Esophagus muscularis mucosa (tissue), 4 donors: ENCODE data around the gene ZC2HC1B. TPM values are rescaled to one million over a fixed set of nuclear protein-coding genes. Genes with fewer than 3 reads are reported as not detected.
"Not testable (repeated sequence)": the region's sequence is repeated elsewhere in the genome, so short reads cannot be mapped to it uniquely, and the experiment has no call there.

Source experiments
- DNase-seq: peaks from one replicate; pipeline ENCODE4 v3.0.0-alpha.2; 2017; ENCODE audit errors: extremely low spot score
- H3K27ac ChIP-seq, 4 donors: fragments of 200-600 bp; sonication (generic); replicated peaks in 1 of 4; 1 replicate in 3 of 4; 2 replicates in 1 of 4; pipeline ENCODE4 v1.5.1; 2016 to 2019; ENCODE audit warnings: mild to moderate bottlenecking in 1 of 4
- H3K27me3 ChIP-seq, 4 donors: fragments of 200-600 bp; sonication (generic); one replicate each; pipeline versions ENCODE4 v1.5.1 to v1.6.0; 2016 to 2019
- H3K36me3 ChIP-seq, 4 donors: fragments of 200-600 bp; sonication (generic); one replicate each; pipeline ENCODE4 v1.5.1; 2016 to 2019
- H3K4me1 ChIP-seq, 4 donors: fragments of 200-600 bp; sonication (generic); one replicate each; pipeline ENCODE4 v1.5.1; 2016 to 2019
- H3K4me3 ChIP-seq, 4 donors: fragments of 200-600 bp; sonication (generic); 1 replicate in 2 of 4; 2 replicates in 2 of 4; pipeline ENCODE4 v1.5.1; 2016 to 2019; ENCODE audit warnings: mild to moderate bottlenecking in 4 of 4, moderate library complexity in 1 of 4
- H3K9me3 ChIP-seq, 4 donors: fragments of 200-600 bp; sonication (generic); 1 replicate in 3 of 4; 2 replicates in 1 of 4; pipeline ENCODE4 v1.5.1; 2016 to 2019
- CTCF ChIP-seq, 3 experiments: fragments of 200-600 bp in 2 of 3; fragments of 450-650 bp in 1 of 3; sonication (generic) in 2 of 3; IDR thresholded peaks; one replicate each; pipeline ENCODE4 v1.5.1; 2017 to 2019; ENCODE audit warnings: antibody characterized with exemption in 3 of 3, mild to moderate bottlenecking in 2 of 3, moderate library complexity in 1 of 3
- EP300 ChIP-seq: sonication (generic); formaldehyde crosslinking; IDR thresholded peaks from one replicate; pipeline ENCODE4 v1.6.1; 2017; ENCODE audit warnings: antibody characterized with exemption
- POLR2A ChIP-seq: fragments of 450-650 bp; IDR thresholded peaks from one replicate; pipeline ENCODE4 v1.6.1; 2017; ENCODE audit warnings: antibody characterized with exemption, moderate library complexity, mild to moderate bottlenecking, low read depth
- POLR2AphosphoS5 ChIP-seq, 2 donors: sonication (generic); formaldehyde crosslinking; IDR thresholded peaks; one replicate each; pipeline ENCODE4 v1.6.1; 2017; ENCODE audit warnings: antibody characterized with exemption in 2 of 2
- WGBS: methylation state at CpG from one replicate; pipeline ENCODE4 v1.1.5; 2018; 5-methylcytosine and 5-hydroxymethylcytosine counted together
- intact Hi-C: fragments of 100-400 bp; cut with DNase I; formaldehyde crosslinking; loops from one replicate; pipeline ENCODE4 v1.15.1; 2023
- total RNA-seq, 4 donors: library from RNA; depleted of rRNA; stranded (reverse); fragments of >200 nt; gene quantifications; one replicate each; pipeline versions ENCODE4 v1.1.0 to v1.2.1, GENCODE V29; 2016

Gene ZC2HC1B
- total RNA-seq, 4 donors from 2014 or later: not detected

GRCh38 chr6:143845033-143845432, 19.2 kb upstream of the ZC2HC1B start:
- no peak for DNase-seq
- 91% methylated on average over 5 of the region's 5 CpGs for WGBS
- H3K27me3 ChIP-seq: no peaks in the 10 kb centered on the region
- H3K4me3 ChIP-seq: no peak overlapping the region
- H3K4me1 ChIP-seq: peaks cover 11 to 31% (median 22%) of the 10 kb centered on the region in 4 donors
- no peak for TF ChIP-seq POLR2A
- TF ChIP-seq POLR2AphosphoS5 (IDR thresholded peaks at IDR 0.05): no peak
- TF ChIP-seq EP300: no peak
- no peak for TF ChIP-seq CTCF (IDR thresholded peaks at IDR 0.05)
- peaks cover 44 to 58% (median 53%) of the 10 kb centered on the region in 4 donors for H3K36me3 ChIP-seq
- no peak overlapping the region for H3K27ac ChIP-seq
- intact Hi-C loops: loop anchor here (5.0 kb wide), 1 partner anchor 167 kb away; no protein-coding TSS in a partner anchor
- no peaks in the 10 kb centered on the region for H3K9me3 ChIP-seq

- H3K27me3 ChIP-seq, DNase-seq, H3K9me3 ChIP-seq, H3K27ac ChIP-seq, intact Hi-C loops, H3K4me1 ChIP-seq, H3K4me3 ChIP-seq: not testable (repeated sequence)
- WGBS: 96% methylated on average over 3 of the region's 3 CpGs
- H3K36me3 ChIP-seq: peaks cover 68 to 100% (median 81%) of the 10 kb centered on the region in 4 donors
Observed at GRCh38 chr6:143851706-143852105, 12.6 kb upstream of the ZC2HC1B start.

GRCh38 chr6:143855057-143855456, 9.2 kb upstream of the ZC2HC1B start:
- DNase-seq, H3K4me3 ChIP-seq, H3K27ac ChIP-seq, H3K4me1 ChIP-seq, H3K27me3 ChIP-seq, intact Hi-C loops, H3K9me3 ChIP-seq: not testable (repeated sequence)
- H3K36me3 ChIP-seq: peaks cover 67 to 100% (median 84%) of the 10 kb centered on the region in 4 donors
- WGBS: 100% methylated on average over 1 of the region's 1 CpG

- H3K36me3 ChIP-seq: peaks cover 71 to 100% (median 85%) of the 10 kb centered on the region in 4 donors
Observed at GRCh38 chr6:143856762-143857161, 7.5 kb upstream of the ZC2HC1B start.

GRCh38 chr6:143857651-143858050, 6.6 kb upstream of the ZC2HC1B start:
- Histone ChIP-seq H3K27ac (no peak overlapping the region), H3K4me1 (no peaks in the 10 kb centered on the region), H3K36me3 (peaks cover 77 to 100% (median 85%) of the 10 kb centered on the region in 4 donors), H3K27me3 (no peaks in the 10 kb centered on the region), H3K9me3 (no peaks in the 10 kb centered on the region), H3K4me3 (no peak overlapping the region)
- no peak for DNase-seq
- intact Hi-C loops: no loop called here
- TF ChIP-seq CTCF (IDR thresholded peaks at IDR 0.05) (no peak), POLR2AphosphoS5 (IDR thresholded peaks at IDR 0.05) (no peak), POLR2A (no peak), EP300 (no peak)
- WGBS: 96% methylated on average over 5 of the region's 5 CpGs

More at GRCh38 chr6:143856762-143857161, 7.5 kb upstream of the ZC2HC1B start:
- H3K9me3 ChIP-seq, DNase-seq, H3K4me1 ChIP-seq, intact Hi-C loops, H3K4me3 ChIP-seq, H3K27me3 ChIP-seq, H3K27ac ChIP-seq: not testable (repeated sequence)
- 96% methylated on average over 6 of the region's 6 CpGs for WGBS

GRCh38 chr6:143859891-143860660, 4.2 kb upstream of the ZC2HC1B start:
- WGBS: 94% methylated on average over 3 of the region's 3 CpGs
- no peak overlapping the region for H3K4me3 ChIP-seq
- H3K36me3 ChIP-seq: peaks cover 71 to 100% (median 86%) of the 10 kb centered on the region in 4 donors
- no peak overlapping the region for H3K27ac ChIP-seq
- no peaks in the 10 kb centered on the region for H3K9me3 ChIP-seq
- H3K27me3 ChIP-seq: no peaks in the 10 kb centered on the region
- TF ChIP-seq POLR2A (no peak), EP300 (no peak), POLR2AphosphoS5 (IDR thresholded peaks at IDR 0.05) (no peak), CTCF (IDR thresholded peaks at IDR 0.05) (no peak)
- intact Hi-C loops: no loop called here
- no peak for DNase-seq
- no peaks in the 10 kb centered on the region for H3K4me1 ChIP-seq
